ENCODE results near the gene MEI1.

MEI1 gene

DNA sequence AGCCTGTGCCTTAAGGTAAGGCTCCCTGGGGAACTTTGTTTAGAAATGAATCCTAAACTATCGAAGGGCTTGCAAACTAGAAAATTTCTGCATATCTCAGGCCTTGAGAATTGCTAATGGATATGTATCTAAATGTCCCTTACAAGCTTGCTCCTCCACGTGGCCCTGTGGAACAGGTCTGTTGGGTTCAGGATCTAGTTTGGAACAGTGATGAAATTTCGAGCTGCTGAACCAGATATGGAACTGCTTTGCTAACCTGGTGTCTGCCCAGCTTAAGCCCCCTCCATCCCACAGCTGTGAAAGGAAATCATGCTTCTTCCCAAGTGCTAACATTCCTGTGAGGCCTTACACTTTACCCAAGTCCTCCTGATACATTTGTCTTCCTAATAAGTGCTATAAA lies 145.2 kb downstream of the MEI1 start:
- TF ChIP-seq CTCF (IDR thresholded peaks at IDR 0.05; ENCODE audit: insufficient read depth, low read depth, low read length, missing control alignments), result no peak
- H3K4me3 ChIP-seq (ENCODE audit: low read depth, low read length), result no peak overlapping the region
- DNase-seq (ENCODE audit: low read depth), result no peak

DNA sequence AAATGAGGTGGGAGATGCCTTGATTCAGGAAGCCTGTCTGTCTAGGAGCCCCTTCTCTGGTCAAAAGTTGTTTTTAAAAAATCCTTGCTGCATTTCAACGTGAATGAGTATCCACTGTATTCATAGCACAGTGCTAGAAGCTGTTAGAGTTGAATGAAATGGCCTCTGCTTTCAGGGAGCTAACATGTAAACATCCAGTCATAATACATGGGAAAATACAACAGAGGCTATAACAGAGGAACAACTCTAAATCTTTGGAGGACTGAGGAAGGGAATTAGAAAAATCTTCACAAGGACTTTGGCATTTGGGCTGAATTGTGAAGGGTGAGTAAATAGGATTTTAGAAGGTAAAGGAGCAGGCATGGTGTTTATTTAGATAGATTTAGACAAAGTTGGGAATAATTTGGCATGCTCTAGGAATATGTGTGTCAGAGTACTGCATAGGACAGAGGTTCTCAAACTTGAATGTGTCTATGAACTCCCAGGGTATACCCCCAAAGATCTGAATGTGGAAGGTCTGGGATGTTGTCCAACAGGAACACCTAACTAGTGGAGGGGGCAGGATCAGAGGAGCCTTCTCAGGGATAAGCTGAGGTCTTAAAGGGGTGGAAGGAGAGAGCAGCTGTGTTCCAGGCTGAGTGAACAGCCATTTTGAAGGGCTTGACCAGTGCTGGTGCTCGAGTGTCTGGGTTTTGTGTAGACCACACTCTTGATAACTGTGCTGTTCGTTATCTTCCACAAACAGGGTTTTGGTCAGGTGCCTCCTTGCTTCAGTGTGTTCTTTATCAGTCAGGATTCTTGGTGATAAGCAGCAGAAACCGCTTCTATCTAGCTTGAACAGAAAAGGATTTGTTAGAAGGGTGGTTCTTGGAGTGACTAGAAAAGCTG lies 146.3 kb downstream of the MEI1 start:
- no peak for DNase-seq (ENCODE audit: low read depth)
- H3K4me3 ChIP-seq (ENCODE audit: low read depth, low read length), result no peak overlapping the region
- no peak for TF ChIP-seq CTCF (IDR thresholded peaks at IDR 0.05; ENCODE audit: insufficient read depth, low read depth, low read length, missing control alignments)

DNA sequence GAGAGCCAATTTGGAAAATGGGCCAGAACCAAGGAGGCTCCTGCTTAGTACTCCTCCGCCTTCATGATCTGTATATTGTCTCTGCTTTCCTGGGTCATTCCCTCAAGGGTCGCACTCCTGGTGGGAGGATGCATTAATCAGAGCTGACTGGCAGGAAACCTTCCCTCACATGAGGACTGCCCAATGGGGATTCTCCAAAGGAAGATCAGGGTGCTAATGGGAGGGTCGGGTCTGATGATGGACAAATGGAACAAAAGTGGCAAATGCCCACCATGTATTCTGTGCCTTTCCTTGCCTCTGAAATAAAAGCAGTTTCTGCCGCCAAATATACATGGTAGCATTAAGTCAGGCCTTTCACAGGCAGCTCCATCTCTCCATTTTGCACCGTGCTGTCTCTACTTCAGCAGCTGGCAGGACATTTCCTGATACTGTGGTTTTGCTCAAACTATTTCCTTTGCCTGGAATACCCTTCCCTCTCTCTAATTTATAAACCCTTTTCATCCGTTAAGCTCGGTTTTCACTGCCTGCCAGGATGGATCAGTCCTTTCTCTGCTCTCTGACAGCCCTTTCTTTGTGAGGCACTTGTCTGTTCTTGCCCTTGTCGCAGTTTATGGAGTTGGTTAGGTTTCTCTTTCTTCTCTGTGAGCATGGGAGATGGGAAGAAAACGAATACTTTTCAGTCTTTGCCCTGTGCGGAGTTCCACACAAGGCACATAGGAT lies 147.1 kb downstream of the MEI1 start:
- no peak overlapping the region for H3K4me3 ChIP-seq (ENCODE audit: low read depth, low read length)
- DNase-seq (ENCODE audit: low read depth), result no peak
- no peak for TF ChIP-seq CTCF (IDR thresholded peaks at IDR 0.05; ENCODE audit: insufficient read depth, low read depth, low read length, missing control alignments)

GRCh38 chr22:41847300-41847699 lies 148.0 kb downstream of the MEI1 start:
- no peak for DNase-seq (ENCODE audit: low read depth)
- no peak overlapping the region for H3K4me3 ChIP-seq (ENCODE audit: low read depth, low read length)
- TF ChIP-seq CTCF (IDR thresholded peaks at IDR 0.05; ENCODE audit: insufficient read depth, low read depth, low read length, missing control alignments), result no peak

- DNase-seq (ENCODE audit: low read depth), result peak; percentile 50
- TF ChIP-seq CTCF (IDR thresholded peaks at IDR 0.05; ENCODE audit: insufficient read depth, low read depth, low read length, missing control alignments), result no peak
- no peak overlapping the region for H3K4me3 ChIP-seq (ENCODE audit: low read depth, low read length)
These were observed 149.2 kb downstream of the MEI1 start for GRCh38 chr22:41848468-41848867.
